IPS-NIHi7 (cell line): ENCODE measurements around the gene SLC6A20.

ENCODE experiments used
- DNase-seq: peaks from one replicate; pipeline ENCODE4 v3.0.0; 2012; ENCODE audit warnings: mixed read lengths; ENCODE audit errors: extremely low spot score

The SLC6A20 gene

GRCh38 chr3:45802146-45802545 is 5.8 kb upstream of the SLC6A20 start:
- DNase-seq: no peak

DNA sequence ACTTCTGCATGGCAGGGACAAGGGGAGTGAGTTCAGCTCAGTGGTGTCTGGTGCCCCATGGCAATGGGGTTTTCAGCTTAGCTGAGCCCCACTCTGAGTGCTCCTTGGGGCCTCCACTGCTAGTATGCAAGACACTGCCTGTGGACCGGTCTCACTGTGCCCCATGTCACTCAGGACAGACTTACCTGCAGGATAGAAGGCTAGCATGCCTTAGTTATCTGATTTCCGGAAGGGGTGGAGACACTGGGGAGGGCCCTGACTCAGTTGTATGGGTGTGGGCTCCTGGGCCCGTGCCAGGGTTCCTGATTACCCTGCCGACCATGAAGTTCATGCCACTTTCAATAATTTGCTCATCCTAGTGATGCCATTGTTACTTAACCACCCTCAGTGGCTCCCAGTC is 4.3 kb upstream of the SLC6A20 start:
- DNase-seq: no peak

- DNase-seq: no peak
Measured at GRCh38 chr3:45799586-45799985, 3.2 kb upstream of the SLC6A20 start.

GRCh38 chr3:45798034-45798433 is 1.7 kb upstream of the SLC6A20 start:
- no peak for DNase-seq

DNA sequence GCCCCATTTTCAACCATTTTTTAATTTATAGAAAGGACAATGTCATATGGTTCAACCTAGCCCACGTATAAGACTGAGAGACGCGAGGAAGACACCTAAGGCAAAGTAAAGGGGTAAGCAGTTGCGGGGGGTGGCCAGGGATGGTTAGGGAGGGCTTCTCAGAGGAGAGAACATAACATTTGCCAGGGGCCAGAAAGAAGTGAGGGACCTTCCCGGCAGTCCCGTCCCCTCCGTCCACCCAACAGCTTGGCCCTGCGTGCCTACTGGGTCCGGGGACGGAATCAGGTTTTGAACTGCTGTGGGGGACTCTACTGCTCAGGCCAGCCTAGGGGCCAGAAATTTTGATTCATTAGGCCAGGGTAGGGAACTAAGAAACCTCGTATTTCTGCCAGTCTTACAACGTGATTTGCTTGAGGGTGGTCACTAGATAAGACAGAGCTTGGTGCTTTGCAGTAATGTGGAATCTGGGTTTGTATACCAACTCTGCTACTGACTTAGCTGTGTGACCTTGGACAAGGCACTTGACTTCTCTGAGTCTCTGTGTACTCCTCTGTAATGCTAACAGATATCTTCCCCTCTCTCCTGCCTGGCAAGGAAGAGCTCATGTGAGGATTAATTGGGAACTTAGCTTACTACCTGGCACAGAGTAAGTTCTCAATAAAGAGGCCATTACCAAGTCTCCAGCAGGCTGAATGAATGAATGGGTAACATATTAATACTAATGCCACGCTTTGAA is 734 bp upstream of the SLC6A20 start:
- no peak for DNase-seq

DNA sequence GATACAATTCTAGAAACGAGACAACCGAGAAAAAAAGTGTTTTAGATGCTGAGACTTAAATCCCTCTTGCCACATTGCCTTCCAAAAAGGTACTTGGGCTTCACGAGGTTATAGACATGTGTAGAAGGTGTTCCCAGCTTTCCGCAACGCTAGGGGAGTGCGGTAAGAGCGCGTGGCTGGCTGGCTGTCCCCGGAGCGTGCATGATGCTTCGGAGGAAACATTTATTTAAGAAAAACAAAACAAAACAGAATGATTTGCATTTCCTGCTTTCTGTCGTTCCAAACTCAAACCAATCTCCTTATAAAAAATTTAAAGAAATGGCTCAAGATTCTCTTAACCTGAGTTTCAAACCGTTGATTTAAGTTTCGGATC is 841 bp downstream of the SLC6A20 start:
- DNase-seq: no peak

DNA sequence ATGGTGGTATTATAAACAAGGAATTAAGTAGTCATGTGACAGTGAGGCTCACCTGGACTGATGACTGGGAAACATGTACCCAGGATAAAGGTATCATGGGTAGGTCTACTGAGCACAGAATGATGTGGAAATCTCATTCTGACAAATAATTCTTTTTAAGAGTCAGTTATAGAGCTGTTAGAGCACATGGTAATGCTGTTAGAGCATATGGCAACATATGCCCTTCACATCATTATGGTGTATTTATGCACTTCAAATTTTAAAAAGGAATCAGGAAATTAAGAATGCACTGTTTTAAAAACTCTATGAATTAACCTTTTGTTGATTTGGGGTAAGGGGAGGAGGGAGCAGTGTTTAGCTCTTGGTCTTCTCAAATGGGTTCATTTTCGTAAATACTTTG is 1.7 kb downstream of the SLC6A20 start:
- DNase-seq: no peak

GRCh38 chr3:45794177-45794560 is 2.2 kb downstream of the SLC6A20 start:
- DNase-seq: no peak

GRCh38 chr3:45793482-45794176 is 2.7 kb downstream of the SLC6A20 start:
- DNase-seq: no peak

DNA sequence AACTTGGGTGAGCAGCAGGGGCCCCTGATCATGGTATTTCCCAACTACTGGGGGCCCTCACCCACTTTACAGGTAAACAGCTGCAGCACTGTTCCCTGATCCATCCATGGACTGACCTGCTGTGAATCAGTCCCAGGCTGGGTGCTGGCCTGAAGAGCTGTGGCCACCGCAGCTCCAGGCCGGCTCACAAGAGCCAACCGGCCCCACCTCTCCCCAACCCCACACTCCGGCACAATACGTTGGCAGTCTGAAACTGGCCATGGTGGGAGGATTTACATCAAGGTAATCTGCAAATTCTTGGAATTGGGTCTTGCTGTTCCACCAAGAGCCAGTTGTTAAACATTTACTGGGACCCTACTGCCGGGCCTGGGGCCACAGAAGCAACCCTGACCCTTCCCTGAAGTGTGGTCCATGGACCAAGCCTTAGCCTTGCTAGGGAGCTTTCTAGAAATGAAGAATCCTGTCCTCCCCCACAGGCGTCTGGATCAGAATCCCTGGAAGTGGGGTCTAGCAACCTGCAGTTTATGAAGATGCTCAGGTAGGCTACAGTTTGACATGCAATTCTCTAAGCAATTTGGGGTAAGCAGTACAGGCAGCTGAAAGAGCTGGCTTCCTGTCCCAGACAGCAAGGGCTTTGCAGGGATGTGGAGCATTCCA is 3.7 kb downstream of the SLC6A20 start:
- DNase-seq: no peak

GRCh38 chr3:45792036-45792435 is 4.3 kb downstream of the SLC6A20 start:
- DNase-seq: no peak

DNA sequence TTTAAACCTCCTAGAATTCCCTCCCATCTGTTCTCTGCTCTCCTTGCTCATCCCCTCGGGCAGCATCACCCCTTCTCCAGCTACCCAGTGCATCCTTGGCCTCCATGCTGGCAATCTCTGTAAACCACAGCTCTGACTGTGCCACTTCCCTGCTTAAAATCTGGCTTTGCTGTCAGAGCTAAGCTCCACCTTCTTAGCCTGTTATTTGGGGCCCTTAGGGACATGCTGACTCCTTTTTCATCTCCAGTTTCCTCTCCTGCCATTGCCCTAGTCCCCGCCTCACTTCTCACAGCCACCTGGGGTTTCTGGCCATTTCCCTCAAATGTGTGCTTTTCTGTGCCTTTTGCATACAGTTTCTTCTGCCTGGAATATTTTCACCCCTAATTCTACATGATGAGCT is 5.7 kb downstream of the SLC6A20 start:
- no peak for DNase-seq

GRCh38 chr3:45789235-45789812 is 7.0 kb downstream of the SLC6A20 start:
- no peak for DNase-seq

DNA sequence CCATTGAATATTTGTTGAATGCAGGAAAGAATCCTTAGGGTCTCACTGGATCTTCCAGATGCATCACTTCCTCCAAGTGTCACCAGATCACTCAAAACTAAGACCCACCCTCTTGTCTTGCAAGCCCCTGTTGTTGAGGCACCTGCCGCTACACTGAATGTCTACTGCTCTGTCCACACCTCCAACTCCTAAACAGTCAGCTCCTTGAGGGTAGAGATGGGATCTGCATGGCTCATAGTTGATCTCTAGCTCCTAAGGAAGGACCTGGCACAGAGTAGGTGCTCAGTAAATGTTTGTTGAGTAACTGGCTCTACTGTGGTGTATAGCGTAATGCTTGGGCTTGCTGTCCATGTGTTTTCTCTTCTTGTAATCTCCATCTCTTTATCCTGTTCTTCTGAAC is 8.8 kb downstream of the SLC6A20 start:
- DNase-seq: no peak

DNA sequence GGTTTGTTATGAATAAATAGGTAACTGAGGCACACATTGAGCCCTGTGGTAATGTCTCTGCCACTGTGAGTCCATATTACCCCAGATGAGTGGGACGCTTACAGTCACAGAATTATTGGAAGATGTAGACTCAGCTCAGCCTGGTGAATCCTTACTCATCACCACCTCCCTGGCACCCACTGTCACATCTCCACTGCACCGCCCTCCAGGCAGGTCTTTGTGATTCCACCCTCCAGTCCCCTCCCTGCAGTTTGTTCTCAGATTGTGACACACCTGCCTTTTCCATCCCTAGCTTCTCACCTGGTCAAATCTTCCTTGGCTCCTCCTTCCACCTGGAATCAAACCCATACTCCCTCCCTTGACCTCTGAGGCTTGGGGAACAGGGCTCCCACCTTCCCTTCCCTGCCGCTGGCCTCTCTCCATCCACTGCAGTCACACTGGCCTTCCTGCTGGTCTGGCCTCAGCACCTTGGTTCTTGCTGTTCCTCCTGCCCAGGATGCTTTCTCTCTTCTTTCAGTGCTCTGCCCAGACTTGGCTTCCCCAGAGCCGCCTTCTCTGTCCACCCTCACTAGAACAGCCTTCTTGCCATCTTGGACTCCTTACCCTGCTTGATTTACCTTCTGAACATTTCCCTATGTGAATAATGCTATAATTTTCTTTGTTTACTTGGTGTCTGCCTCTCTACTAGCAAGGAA is 9.4 kb downstream of the SLC6A20 start:
- no peak for DNase-seq

DNA sequence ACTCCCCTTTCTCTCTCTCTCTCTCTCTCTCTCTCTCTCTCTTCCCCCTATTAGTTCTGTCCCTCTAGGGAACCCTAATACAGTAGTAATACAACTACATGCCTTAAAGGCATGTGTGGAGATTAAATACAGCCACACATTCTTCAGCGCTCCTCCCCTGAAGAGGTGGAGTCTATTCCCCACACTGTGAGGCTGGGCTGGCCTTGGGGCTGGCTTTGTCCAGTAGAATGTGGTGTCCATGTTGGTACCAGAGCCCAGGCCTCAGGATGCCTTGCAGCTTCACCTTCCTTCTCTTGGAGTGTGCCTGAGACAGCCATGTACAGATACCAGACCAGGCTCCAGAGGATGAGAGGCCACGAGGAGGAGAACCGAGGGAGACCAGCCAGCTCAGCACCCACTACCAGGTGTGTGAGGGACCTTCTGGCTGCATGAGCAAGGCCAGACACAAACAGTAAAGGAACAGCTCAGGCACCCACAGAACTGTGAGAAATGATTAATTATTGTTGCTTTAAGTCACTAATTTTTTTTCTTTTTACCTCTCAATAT is 10.7 kb downstream of the SLC6A20 start:
- DNase-seq: no peak

DNA sequence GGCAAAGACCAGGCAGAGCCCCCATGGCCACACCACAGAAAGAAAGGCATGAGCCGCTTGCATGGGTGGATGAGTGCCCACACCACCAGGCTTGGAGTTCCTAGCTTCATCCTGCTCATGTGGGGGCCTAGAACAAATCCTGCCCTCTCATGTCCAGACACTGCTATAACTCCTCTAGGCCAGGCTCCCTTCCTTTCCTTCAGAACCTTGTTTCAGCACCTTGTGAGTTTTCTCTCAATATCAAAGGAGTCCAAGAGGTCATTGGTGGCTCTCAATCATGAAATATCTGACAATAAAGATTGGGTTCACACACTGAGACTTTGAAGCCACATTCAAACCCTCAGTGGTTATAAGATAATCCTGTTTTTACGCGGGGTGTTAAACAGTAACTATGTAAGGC is 12.7 kb downstream of the SLC6A20 start:
- no peak for DNase-seq

GRCh38 chr3:45782381-45782780 is 14.0 kb downstream of the SLC6A20 start:
- no peak for DNase-seq

DNA sequence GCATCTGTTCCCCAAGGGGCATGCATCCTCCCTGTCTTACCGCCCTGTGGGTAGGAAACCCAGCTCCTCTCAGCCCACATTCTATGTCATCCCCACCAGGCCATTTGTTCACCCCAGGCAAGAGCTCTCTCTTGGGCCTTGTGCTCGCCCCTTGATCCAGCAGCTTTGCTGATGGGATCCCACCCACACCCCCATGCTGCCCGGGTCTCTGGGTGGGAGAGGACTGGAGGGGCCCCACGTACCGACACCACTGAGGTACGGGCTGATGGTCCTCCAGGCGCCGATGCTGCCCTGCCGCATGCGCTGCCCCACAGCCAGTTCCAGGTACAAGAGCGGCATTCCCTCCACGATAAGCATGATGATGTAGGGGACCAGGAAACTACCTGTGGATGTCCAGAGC is 14.5 kb downstream of the SLC6A20 start:
- DNase-seq: no peak

DNA sequence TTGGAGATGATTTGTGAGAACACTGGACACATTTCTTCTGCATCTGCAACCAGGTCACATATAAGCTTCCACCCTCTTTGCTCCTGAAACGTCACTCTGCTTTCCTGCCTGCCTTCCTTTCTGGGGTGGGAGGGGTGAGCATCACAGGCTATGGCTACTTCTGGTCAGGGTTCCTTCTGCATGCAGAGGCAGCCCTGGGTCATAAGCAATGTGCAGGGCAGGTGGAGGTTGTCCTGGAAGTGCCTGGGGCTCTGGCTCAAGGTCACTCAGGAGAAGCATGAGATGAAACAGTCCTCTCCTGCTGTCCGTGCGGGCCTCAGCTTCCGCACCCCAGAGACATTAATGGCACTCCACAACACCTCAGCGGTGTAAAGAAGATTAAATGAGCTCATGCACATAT is 15.1 kb downstream of the SLC6A20 start:
- DNase-seq: no peak

GRCh38 chr3:45779746-45780735 is 16.3 kb downstream of the SLC6A20 start:
- DNase-seq: no peak
